ENCODE measurements around the gene NANP.
A peak's percentile ranks its signal among the peaks of the same experiment; 100 is the strongest.

DNA sequence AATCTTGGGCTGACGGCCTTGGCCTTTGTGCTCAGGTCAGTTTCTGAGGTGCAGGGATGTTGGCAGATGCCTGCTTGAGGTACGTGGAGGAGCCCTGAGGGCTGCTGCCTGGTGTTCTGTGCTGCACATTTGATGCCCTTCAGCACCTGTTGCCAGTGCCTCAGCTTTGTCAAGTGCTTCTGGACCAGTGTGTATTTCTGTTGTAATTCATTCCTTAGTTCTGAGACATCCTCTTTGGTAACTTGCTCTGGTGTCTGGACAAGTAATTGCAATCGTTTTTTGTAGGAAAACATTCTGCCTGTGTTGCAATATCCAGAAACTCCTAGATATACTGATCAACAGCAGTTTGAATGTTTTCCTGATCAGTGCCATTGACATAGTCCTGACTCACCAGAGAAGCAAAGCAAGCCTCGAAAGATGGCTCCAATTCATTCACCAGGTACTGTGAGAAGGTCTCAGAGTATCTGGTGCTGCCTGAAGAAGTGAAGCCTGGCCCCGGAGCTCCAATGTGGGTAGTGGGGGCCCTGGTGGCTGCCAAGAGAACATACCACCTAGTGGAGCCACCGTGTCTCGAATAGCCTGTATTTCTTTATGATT lies 46.1 kb upstream of the NANP start:
- no peak for TF ChIP-seq POLR2A (IDR thresholded peaks at IDR 0.05; ENCODE audit: borderline replicate concordance, extremely low read depth, insufficient read depth, insufficient read length)
- TF ChIP-seq, protein P1, sequence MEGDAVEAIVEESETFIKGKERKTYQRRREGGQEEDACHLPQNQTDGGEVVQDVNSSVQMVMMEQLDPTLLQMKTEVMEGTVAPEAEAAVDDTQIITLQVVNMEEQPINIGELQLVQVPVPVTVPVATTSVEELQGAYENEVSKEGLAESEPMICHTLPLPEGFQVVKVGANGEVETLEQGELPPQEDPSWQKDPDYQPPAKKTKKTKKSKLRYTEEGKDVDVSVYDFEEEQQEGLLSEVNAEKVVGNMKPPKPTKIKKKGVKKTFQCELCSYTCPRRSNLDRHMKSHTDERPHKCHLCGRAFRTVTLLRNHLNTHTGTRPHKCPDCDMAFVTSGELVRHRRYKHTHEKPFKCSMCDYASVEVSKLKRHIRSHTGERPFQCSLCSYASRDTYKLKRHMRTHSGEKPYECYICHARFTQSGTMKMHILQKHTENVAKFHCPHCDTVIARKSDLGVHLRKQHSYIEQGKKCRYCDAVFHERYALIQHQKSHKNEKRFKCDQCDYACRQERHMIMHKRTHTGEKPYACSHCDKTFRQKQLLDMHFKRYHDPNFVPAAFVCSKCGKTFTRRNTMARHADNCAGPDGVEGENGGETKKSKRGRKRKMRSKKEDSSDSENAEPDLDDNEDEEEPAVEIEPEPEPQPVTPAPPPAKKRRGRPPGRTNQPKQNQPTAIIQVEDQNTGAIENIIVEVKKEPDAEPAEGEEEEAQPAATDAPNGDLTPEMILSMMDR (IDR thresholded peaks at IDR 0.05 in 2 of 3, conservative IDR thresholded peaks at IDR 0.05 in 1 of 3; ENCODE audit: borderline replicate concordance in 1 of 3, insufficient read depth in 1 of 3, low read depth in 2 of 3, low read length in 2 of 3): peak in 2 of 3 experiments; percentile 24 to 30; a peak in 2 of 6 replicates
- no peak for TF ChIP-seq REST (IDR thresholded peaks at IDR 0.05; ENCODE audit: low read depth)
- TF ChIP-seq RAD21 (IDR thresholded peaks at IDR 0.05; ENCODE audit: low read depth): no peak
- no peak for TF ChIP-seq POLR2AphosphoS5 (IDR thresholded peaks at IDR 0.05; ENCODE audit: low read depth, low read length)
- no peak for TF ChIP-seq ELF1 (IDR thresholded peaks at IDR 0.05; ENCODE audit: borderline replicate concordance, low read depth)
- no peak for TF ChIP-seq EZH2 (IDR thresholded peaks at IDR 0.05)
- no peak for TF ChIP-seq EZH2phosphoT487 (IDR thresholded peaks at IDR 0.05; ENCODE audit: borderline replicate concordance)
